Fibroblast of mammary gland (primary cell): ENCODE data around the gene FKRP.

Experiments
- DNase-seq: peaks from one replicate; pipeline ENCODE4 v3.0.0-alpha.2; 2010; ENCODE audit warnings: low read depth
- H3K4me3 ChIP-seq: 2 replicates; pipeline ENCODE4 v1.5.1; 2011; ENCODE audit warnings: low read depth, mild to moderate bottlenecking, low read length, moderate library complexity; ENCODE audit not compliant: control insufficient read depth
- CTCF ChIP-seq: conservative IDR thresholded peaks from 2 replicates; pipeline ENCODE4 v1.5.1; 2011; ENCODE audit warnings: low read depth, low read length, inconsistent platforms; ENCODE audit not compliant: control insufficient read depth, insufficient read depth

FKRP gene

GRCh38 chr19:46783670-46784069 lies 37.8 kb downstream of the FKRP start:
- DNase-seq: no peak
- no peak for TF ChIP-seq CTCF
- no peak overlapping the region for H3K4me3 ChIP-seq

GRCh38 chr19:46784262-46785053 lies 38.6 kb downstream of the FKRP start:
- TF ChIP-seq CTCF: peak; percentile 33
- peak; percentile 86 for DNase-seq
- H3K4me3 ChIP-seq: peak overlapping the region; percentile 92

GRCh38 chr19:46785054-46785979 lies 39.5 kb downstream of the FKRP start:
- TF ChIP-seq CTCF: no peak
- H3K4me3 ChIP-seq: peak overlapping the region; percentile 92
- peak; percentile 16 for DNase-seq

- peak overlapping the region; percentile 92 for H3K4me3 ChIP-seq
- DNase-seq: no peak
- no peak for TF ChIP-seq CTCF
Observed at GRCh38 chr19:46785980-46786235, 40.1 kb downstream of the FKRP start.

GRCh38 chr19:46786236-46787039 lies 40.6 kb downstream of the FKRP start:
- TF ChIP-seq CTCF: no peak
- peak overlapping the region; percentile 92 for H3K4me3 ChIP-seq
- DNase-seq: peak; percentile 83

GRCh38 chr19:46787040-46787330 lies 41.1 kb downstream of the FKRP start:
- peak overlapping the region; percentile 92 for H3K4me3 ChIP-seq
- no peak for DNase-seq
- no peak for TF ChIP-seq CTCF
